ENCODE data around the gene MIDN.
"Not testable (repeated sequence)": the region's sequence is repeated elsewhere in the genome, so short reads cannot be mapped to it uniquely, and the experiment has no call there.

The MIDN gene

GRCh38 chr19:1248139-1248785, at the start of gene MIDN:
Gene MIDN (plus strand): TSS chr19:1248583. CDS start chr19:1250297, 1,714 bp downstream.
- Histone ChIP-seq H3K4me1 (ENCODE audit: insufficient read depth, low read length, severe bottlenecking) (peaks cover 43% of the 10 kb centered on the region), H3K4me2 (ENCODE audit: low read length) (peak within 1 kb of the TSS; percentile 65), H3K36me3 (ENCODE audit: insufficient read depth, low read length) (peaks cover 10% of the 10 kb centered on the region; the same call in 1 of the 2 replicates), H3K27me3 (ENCODE audit: insufficient read depth, low read length) (no peaks in the 10 kb centered on the region), H2AFZ (ENCODE audit: low read length) (no peak within 1 kb of the TSS), H3K4me3 (ENCODE audit: low read depth, low read length, poor library complexity, severe bottlenecking) (peak within 1 kb of the TSS; percentile 66), H4K20me1 (ENCODE audit: insufficient read depth, low read length) (no peaks in the 10 kb centered on the region), H3K79me2 (ENCODE audit: insufficient read depth, low read length) (no peaks in the 10 kb centered on the region), H3K9me2 (ENCODE audit: low read depth, low read length) (no peaks in the 10 kb centered on the region), H3K27ac (ENCODE audit: low read depth, low read length, poor library complexity, severe bottlenecking) (peak within 1 kb of the TSS; percentile 33), H3K9me3 (ENCODE audit: low read length) (no peaks in the 10 kb centered on the region), H3K9ac (ENCODE audit: low read length) (peak within 1 kb of the TSS; percentile 67), H3F3A (ENCODE audit: insufficient read depth, low read length) (no peaks in the 10 kb centered on the region)
- TF ChIP-seq CTCF (IDR thresholded peaks at IDR 0.05; ENCODE audit: low read length): peak; percentile 51
- TF ChIP-seq EZH2 (IDR thresholded peaks at IDR 0.05; ENCODE audit: borderline replicate concordance, low read length): no peak

- Histone ChIP-seq H3K9me3 (ENCODE audit: low read length) (no peaks in the 10 kb centered on the region), H4K20me1 (ENCODE audit: insufficient read depth, low read length) (no peaks in the 10 kb centered on the region), H3K36me3 (ENCODE audit: insufficient read depth, low read length) (no peaks in the 10 kb centered on the region), H3K27ac (ENCODE audit: low read depth, low read length, poor library complexity, severe bottlenecking) (no peak overlapping the region), H3K9me2 (ENCODE audit: low read depth, low read length) (no peaks in the 10 kb centered on the region), H2AFZ (ENCODE audit: low read length) (no peak overlapping the region), H3F3A (ENCODE audit: insufficient read depth, low read length) (no peaks in the 10 kb centered on the region; the same call in 1 of the 2 replicates), H3K4me1 (ENCODE audit: insufficient read depth, low read length, severe bottlenecking) (peaks cover 14% of the 10 kb centered on the region), H3K4me3 (ENCODE audit: low read depth, low read length, poor library complexity, severe bottlenecking) (no peak overlapping the region), H3K79me2 (ENCODE audit: insufficient read depth, low read length) (no peaks in the 10 kb centered on the region), H3K9ac (ENCODE audit: low read length) (no peak overlapping the region), H3K4me2 (ENCODE audit: low read length) (no peak overlapping the region), H3K27me3 (ENCODE audit: insufficient read depth, low read length) (0 out of 2 replicates have a peak, but pooled peaks cover 3% of the 10 kb centered on the region)
- TF ChIP-seq EZH2 (IDR thresholded peaks at IDR 0.05; ENCODE audit: borderline replicate concordance, low read length) (no peak), CTCF (IDR thresholded peaks at IDR 0.05; ENCODE audit: low read length) (no peak)
Measured at GRCh38 chr19:1199531-1199930, 48.9 kb upstream of the MIDN start.

DNA sequence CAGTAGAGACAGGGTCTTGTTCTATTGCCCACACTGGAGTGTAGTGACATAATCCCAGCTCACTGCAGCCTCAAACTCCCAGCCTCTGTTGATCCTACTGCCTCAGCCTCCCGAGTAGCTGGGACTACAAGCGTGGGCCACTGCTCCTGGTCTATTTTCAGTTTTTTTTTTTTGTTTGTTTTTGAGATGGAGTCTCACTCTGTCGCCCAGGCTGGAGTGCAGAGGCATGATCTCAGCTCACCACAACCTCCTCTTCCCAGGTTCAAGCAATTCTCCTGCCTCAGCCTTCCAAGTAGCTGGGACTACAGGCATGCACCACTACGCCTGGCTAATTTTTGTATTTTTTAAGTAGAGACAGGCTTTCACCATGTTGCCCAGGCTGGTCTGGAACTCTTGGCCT, 47.8 kb upstream of the MIDN start:
- H4K20me1 ChIP-seq (ENCODE audit: insufficient read depth, low read length); H3F3A ChIP-seq (ENCODE audit: insufficient read depth, low read length); H2AFZ ChIP-seq (ENCODE audit: low read length); H3K36me3 ChIP-seq (ENCODE audit: insufficient read depth, low read length); H3K79me2 ChIP-seq (ENCODE audit: insufficient read depth, low read length); H3K4me3 ChIP-seq (ENCODE audit: low read depth, low read length, poor library complexity, severe bottlenecking); H3K27me3 ChIP-seq (ENCODE audit: insufficient read depth, low read length); H3K9ac ChIP-seq (ENCODE audit: low read length); H3K27ac ChIP-seq (ENCODE audit: low read depth, low read length, poor library complexity, severe bottlenecking); H3K9me3 ChIP-seq (ENCODE audit: low read length); H3K4me2 ChIP-seq (ENCODE audit: low read length); H3K9me2 ChIP-seq (ENCODE audit: low read depth, low read length): not testable (repeated sequence)
- H3K4me1 ChIP-seq (ENCODE audit: insufficient read depth, low read length, severe bottlenecking): peaks cover 21% of the 10 kb centered on the region
